Measurements from ENCODE around the gene PLPP7.

The PLPP7 gene

GRCh38 chr9:131284856-131285255 is 4.7 kb upstream of the PLPP7 start:
- TF ChIP-seq CTCF (IDR thresholded peaks at IDR 0.05; ENCODE audit: control insufficient read depth, extremely low read depth, insufficient read depth): no peak
- no peak for DNase-seq (ENCODE audit: low read depth)
- no peak overlapping the region for H3K4me3 ChIP-seq (ENCODE audit: low read depth, low read length)

- no peak for TF ChIP-seq CTCF (IDR thresholded peaks at IDR 0.05; ENCODE audit: control insufficient read depth, extremely low read depth, insufficient read depth)
- no peak for DNase-seq (ENCODE audit: low read depth)
- no peak overlapping the region for H3K4me3 ChIP-seq (ENCODE audit: low read depth, low read length)
Observed at GRCh38 chr9:131287359-131287758, 2.2 kb upstream of the PLPP7 start.

- TF ChIP-seq CTCF (IDR thresholded peaks at IDR 0.05; ENCODE audit: control insufficient read depth, extremely low read depth, insufficient read depth): no peak
- H3K4me3 ChIP-seq (ENCODE audit: low read depth, low read length): no peak overlapping the region
- DNase-seq (ENCODE audit: low read depth): no peak
Observed at GRCh38 chr9:131288217-131288616, 1.3 kb upstream of the PLPP7 start.

- TF ChIP-seq CTCF (IDR thresholded peaks at IDR 0.05; ENCODE audit: control insufficient read depth, extremely low read depth, insufficient read depth): no peak
- DNase-seq (ENCODE audit: low read depth): no peak
Observed at GRCh38 chr9:131290036-131290766, 678 bp downstream of the PLPP7 start.

GRCh38 chr9:131290767-131291370 is 1.3 kb downstream of the PLPP7 start:
- no peak for TF ChIP-seq CTCF (IDR thresholded peaks at IDR 0.05; ENCODE audit: control insufficient read depth, extremely low read depth, insufficient read depth)
- no peak for DNase-seq (ENCODE audit: low read depth)
- H3K4me3 ChIP-seq (ENCODE audit: low read depth, low read length): no peak overlapping the region

More at GRCh38 chr9:131290036-131290766, 678 bp downstream of the PLPP7 start:
- no peak overlapping the region for H3K4me3 ChIP-seq (ENCODE audit: low read depth, low read length)

- H3K4me3 ChIP-seq (ENCODE audit: low read depth, low read length): no peak overlapping the region
- no peak for TF ChIP-seq CTCF (IDR thresholded peaks at IDR 0.05; ENCODE audit: control insufficient read depth, extremely low read depth, insufficient read depth)
- DNase-seq (ENCODE audit: low read depth): no peak
Observed at GRCh38 chr9:131291795-131292315, 2.3 kb downstream of the PLPP7 start.
